Measurements from ENCODE around the gene BTNL9.

The BTNL9 gene

DNA sequence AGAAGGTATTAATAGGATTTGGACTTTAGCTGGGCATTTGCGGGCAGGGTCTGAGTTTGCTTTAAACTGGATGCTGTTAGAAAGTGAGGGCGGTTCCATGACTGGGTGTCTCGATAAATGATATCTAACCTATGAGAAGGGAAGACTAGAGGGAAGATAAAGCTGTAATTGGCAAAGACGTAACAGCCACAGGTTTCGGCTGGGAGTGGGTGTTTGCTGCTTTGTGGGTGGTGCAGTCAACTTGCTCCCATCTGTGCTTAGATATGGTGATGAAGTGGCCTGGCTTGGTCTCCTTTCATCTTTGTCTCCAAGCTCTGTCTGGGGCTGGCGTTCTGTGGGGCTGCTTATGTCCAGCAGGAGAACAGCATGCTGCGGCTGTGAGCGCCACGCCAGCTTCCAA lies 67.6 kb downstream of the BTNL9 start:
- Histone ChIP-seq H3K9ac (ENCODE audit: low read depth in 1 of 2, low read length in 2 of 2) (no peak overlapping the region), H3K27me3 (ENCODE audit: control insufficient read depth in 1 of 2, insufficient read depth in 2 of 2, low read length in 2 of 2) (peaks cover 27 to 39% of the 10 kb centered on the region in 2 donors), H3K36me3 (ENCODE audit: control insufficient read depth in 1 of 2, insufficient read depth in 2 of 2, low read length in 2 of 2) (no peaks in the 10 kb centered on the region), H3K9me3 (ENCODE audit: control insufficient read depth in 1 of 2, low read length in 2 of 2) (no peaks in the 10 kb centered on the region), H3K27ac (ENCODE audit: low read depth, low read length) (no peak overlapping the region), H3K4me3 (ENCODE audit: low read depth in 1 of 2, low read length in 2 of 2) (no peak overlapping the region), H3K4me1 (ENCODE audit: control insufficient read depth in 1 of 2, insufficient read depth in 2 of 2, low read length in 2 of 2) (no peaks in the 10 kb centered on the region)

DNA sequence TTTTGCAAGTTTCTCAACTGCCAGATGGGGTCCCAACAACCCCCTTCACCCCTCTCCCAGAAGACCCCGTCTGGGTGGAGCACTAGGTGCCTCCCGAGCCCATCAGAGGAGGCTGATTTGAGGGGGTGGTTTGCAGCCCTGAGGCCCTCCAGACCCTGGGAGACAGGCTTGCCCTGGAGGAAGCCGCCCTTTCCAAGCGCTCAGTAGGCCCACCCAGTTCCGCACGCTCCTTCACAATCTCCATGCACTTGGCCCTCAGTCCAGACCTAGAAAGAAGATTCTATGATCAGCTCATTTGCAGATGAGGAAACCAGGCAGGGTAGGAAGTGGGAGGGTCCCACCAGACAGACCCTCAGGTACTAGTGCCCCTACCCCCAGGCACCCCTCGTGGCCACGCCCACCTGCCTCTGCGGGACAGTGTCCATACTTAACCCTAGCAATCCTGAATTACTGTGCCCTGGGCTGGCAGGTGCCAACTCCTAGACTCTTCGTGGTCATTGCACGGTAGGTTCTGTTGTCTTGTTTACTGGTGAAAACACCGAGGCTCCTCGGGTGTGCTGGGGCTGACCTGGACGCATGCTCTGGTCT lies 68.6 kb downstream of the BTNL9 start:
- no peak overlapping the region for H3K9ac ChIP-seq (ENCODE audit: low read depth in 1 of 2, low read length in 2 of 2)
- H3K36me3 ChIP-seq (ENCODE audit: control insufficient read depth in 1 of 2, insufficient read depth in 2 of 2, low read length in 2 of 2) = no peaks in the 10 kb centered on the region
- H3K9me3 ChIP-seq (ENCODE audit: control insufficient read depth in 1 of 2, low read length in 2 of 2) = no peaks in the 10 kb centered on the region
- H3K4me1 ChIP-seq (ENCODE audit: control insufficient read depth in 1 of 2, insufficient read depth in 2 of 2, low read length in 2 of 2) = no peaks in the 10 kb centered on the region
- H3K4me3 ChIP-seq (ENCODE audit: low read depth in 1 of 2, low read length in 2 of 2) = no peak overlapping the region
- H3K27ac ChIP-seq (ENCODE audit: low read depth, low read length) = no peak overlapping the region
- peaks cover 27 to 39% of the 10 kb centered on the region in 2 donors for H3K27me3 ChIP-seq (ENCODE audit: control insufficient read depth in 1 of 2, insufficient read depth in 2 of 2, low read length in 2 of 2)

DNA sequence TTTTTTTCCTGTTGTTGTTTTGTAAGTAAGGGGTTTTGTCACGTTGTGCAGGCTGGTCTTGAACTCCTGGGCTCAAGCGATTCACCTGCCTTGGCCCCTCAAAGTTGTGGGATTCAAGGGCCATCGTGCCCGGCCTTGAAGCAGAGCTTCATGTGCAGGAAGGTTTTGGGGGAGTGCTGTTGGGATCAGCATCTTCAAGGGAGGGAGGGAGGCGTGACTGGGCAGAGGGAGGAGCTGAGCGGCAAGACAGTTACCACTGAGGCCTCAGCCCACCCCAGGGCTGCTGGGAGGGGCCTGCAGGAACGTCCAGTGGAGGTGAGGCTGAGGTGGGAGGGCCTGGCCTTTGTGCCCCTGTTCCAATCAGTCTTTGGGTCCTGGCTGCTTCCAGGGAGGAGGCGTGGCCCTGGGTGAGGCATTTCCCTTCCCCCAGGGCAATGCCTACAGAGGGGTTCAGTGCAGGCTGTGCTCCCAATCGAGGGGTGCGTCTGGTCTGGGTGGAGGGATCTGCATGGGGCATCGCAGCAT lies 69.5 kb downstream of the BTNL9 start:
- H3K4me1 ChIP-seq (ENCODE audit: control insufficient read depth in 1 of 2, insufficient read depth in 2 of 2, low read length in 2 of 2) = no peaks in the 10 kb centered on the region
- no peak overlapping the region for H3K27ac ChIP-seq (ENCODE audit: low read depth, low read length)
- H3K9me3 ChIP-seq (ENCODE audit: control insufficient read depth in 1 of 2, low read length in 2 of 2) = no peaks in the 10 kb centered on the region
- no peak overlapping the region for H3K4me3 ChIP-seq (ENCODE audit: low read depth in 1 of 2, low read length in 2 of 2)
- H3K9ac ChIP-seq (ENCODE audit: low read depth in 1 of 2, low read length in 2 of 2) = no peak overlapping the region
- H3K36me3 ChIP-seq (ENCODE audit: control insufficient read depth in 1 of 2, insufficient read depth in 2 of 2, low read length in 2 of 2) = no peaks in the 10 kb centered on the region
- H3K27me3 ChIP-seq (ENCODE audit: control insufficient read depth in 1 of 2, insufficient read depth in 2 of 2, low read length in 2 of 2) = peaks cover 36 to 43% of the 10 kb centered on the region in 2 donors

DNA sequence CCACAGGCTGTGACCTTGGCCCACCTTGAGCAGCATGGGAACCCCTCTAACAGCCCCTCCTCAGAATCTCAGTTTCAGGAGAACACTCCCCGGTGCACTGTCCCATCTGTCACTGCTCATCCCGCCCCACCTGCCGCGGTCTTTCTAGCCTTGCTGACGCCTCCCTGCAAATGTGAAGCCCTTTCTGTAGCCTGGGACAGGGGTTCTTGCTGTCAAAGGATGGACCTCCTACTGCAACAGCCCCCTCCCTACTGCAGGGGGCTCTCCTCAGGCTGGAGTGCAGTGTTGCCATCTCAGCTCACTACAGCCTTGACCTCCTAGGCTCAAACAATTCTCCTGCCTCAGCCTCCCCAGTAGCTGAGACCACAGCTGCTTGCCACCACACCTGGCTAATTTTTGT lies 70.9 kb downstream of the BTNL9 start:
- Histone ChIP-seq H3K9me3 (ENCODE audit: control insufficient read depth in 1 of 2, low read length in 2 of 2) (no peaks in the 10 kb centered on the region), H3K4me1 (ENCODE audit: control insufficient read depth in 1 of 2, insufficient read depth in 2 of 2, low read length in 2 of 2) (peaks cover 0 to 3% of the 10 kb centered on the region in 2 donors), H3K4me3 (ENCODE audit: low read depth in 1 of 2, low read length in 2 of 2) (no peak overlapping the region), H3K36me3 (ENCODE audit: control insufficient read depth in 1 of 2, insufficient read depth in 2 of 2, low read length in 2 of 2) (no peaks in the 10 kb centered on the region), H3K9ac (ENCODE audit: low read depth in 1 of 2, low read length in 2 of 2) (no peak overlapping the region), H3K27me3 (ENCODE audit: control insufficient read depth in 1 of 2, insufficient read depth in 2 of 2, low read length in 2 of 2) (peaks cover 46 to 49% of the 10 kb centered on the region in 2 donors), H3K27ac (ENCODE audit: low read depth, low read length) (no peak overlapping the region)

Data from duodenal mucosa (tissue), 2 donors.